ENCODE measurements around the gene SMIM12.
A peak's percentile ranks its signal among the peaks of the same experiment; 100 is the strongest.

Gene SMIM12
- total RNA-seq = 28.7 to 43.4 reads per million in 2 donors

- peak; percentile 72 to 94 (median 81) for DNase-seq
These were observed at the start of gene SMIM12 for GRCh38 chr1:34859446-34860200. SMIM12 (minus strand) TSS chr1:34859749; CDS start chr1:34855977, 3,772 bp downstream.

- no peak for DNase-seq
These were observed 48.8 kb upstream of the SMIM12 start for GRCh38 chr1:34908369-34908768.

DNA sequence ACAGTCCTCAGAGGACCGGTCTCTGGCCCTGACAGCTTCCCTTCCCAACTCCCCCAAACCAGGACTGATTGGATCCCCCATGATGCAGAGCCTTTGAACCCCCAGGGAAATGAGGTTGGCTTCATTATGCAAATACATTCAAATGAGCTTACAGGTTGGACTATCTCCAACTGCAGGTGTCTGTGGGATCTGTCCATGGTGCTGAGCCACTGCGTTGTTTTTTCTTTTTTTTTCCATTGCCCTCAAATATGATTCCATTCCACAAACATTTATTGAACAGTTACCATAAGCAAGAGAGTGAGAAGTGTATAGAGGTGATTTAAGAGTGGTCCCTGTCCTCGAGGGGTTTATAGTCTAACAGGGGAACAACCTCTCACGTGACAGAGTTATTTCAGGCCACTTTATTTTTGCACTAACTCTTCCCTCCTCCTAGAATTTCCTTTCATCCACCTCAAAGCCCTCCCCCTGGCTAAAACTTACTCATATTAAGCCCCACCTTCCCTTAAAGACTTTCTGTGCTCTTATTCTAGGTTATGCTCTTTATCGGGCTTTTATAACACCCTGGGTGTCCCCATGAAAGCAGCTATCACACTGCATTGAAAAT is 48.0 kb upstream of the SMIM12 start:
- DNase-seq = peak in 1 of 5 experiments; percentile 8

GRCh38 chr1:34906756-34907155 is 47.2 kb upstream of the SMIM12 start:
- DNase-seq = no peak

DNA sequence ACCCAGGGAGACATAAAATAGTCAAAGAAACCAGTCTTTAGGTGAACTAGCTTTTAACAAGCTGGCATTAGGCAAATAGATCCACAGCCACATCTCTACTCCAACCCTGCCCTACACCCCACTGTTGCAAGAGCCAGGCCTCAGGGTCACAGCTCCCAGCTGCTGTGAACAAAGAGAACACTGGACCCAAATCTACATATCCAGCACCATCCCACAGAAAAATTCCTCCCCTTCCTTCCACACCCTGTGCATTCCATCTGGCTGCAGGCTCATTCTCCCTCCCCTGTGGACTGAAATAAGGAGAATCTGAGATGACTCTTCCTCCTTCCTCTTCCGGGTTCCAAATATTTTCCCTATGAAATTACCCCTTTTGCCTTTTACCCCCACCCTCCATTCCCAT is 46.7 kb upstream of the SMIM12 start:
- no peak for DNase-seq

- DNase-seq = no peak
These were observed 45.5 kb upstream of the SMIM12 start for GRCh38 chr1:34905098-34905459.

GRCh38 chr1:34904236-34905097 is 44.9 kb upstream of the SMIM12 start:
- DNase-seq = no peak

GRCh38 chr1:34901919-34902318 is 42.4 kb upstream of the SMIM12 start:
- no peak for DNase-seq

GRCh38 chr1:34900775-34901502 is 41.4 kb upstream of the SMIM12 start:
- no peak for DNase-seq

DNA sequence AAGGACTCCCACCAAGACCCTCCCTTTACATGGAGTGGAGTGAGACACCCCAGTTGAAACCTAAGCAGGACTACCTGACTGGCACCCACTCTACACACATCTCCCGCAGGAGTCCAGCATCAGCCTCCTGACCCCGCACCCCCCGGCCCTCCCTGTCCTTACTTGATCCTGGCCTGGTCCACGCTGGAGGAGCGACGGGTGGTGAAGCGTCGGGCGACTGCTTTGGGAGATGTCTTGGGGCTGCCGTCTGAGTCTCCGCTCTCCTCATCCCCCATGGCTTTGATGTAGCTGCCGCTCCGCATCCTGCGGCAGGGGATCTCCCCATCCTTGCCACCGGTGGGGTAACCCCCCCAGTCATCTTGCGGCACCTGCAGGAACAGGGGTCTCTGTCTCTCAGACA is 40.4 kb upstream of the SMIM12 start:
- DNase-seq = no peak

DNA sequence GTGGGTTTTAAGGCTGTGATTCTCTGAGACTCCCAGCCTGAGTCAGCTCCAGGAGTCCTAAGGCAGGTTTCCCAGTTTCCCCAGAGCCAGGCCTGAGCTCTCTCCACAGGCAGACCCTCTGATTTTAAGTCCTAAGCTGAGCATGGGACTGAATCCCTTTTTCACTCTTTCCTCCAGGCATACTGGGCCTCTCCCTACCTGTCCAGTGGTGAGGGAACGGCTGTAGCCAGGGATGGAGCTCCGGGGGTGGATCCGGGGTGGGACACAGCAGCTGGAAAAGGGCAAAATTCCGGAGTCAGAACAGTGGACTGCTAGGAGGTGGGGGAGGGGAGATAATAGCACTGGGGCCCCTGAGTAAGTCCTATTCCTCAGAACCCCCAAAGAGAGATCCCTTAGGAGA is 39.9 kb upstream of the SMIM12 start:
- DNase-seq = no peak

- DNase-seq = no peak
These were observed 38.8 kb upstream of the SMIM12 start for GRCh38 chr1:34898330-34898761.

DNA sequence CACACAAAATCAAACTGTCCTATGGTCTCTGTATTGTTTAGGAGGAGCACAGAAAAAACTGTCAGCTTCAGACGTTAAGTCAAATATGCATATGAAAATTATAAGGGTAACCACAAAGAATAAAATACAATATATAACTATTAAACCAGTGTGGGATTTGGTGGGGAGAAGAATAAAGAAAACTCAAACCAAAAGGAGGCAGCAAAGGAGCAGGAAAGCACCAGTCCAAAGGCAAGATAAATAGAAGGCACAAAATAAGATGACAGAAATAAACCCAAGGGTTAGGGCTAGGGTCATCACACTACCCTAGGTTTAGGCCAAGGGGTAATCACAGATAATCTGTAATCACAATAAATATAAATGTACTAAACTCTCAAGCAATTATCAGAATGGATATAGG is 37.1 kb upstream of the SMIM12 start:
- DNase-seq = no peak

DNA sequence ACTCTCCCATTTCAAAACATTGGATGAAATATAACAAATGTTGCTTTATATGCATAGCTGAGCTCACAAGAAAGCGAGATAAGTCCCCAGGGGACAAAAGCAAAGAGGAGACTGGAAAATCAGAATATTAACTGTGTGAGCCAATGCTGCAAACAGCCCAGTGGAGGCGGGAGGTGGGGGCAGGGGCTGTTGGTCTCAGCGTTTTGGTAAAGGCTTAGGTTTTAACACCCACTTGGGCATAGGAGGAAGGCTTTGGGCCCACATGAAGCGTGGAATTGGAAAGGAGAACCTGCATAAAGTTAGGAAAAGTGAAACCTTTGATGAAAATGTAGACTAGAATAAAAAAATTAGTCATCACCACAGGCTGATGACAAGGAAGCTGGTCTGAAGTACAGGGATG is 30.2 kb upstream of the SMIM12 start:
- no peak for DNase-seq

GRCh38 chr1:34887593-34887992 is 28.0 kb upstream of the SMIM12 start:
- no peak for DNase-seq

DNA sequence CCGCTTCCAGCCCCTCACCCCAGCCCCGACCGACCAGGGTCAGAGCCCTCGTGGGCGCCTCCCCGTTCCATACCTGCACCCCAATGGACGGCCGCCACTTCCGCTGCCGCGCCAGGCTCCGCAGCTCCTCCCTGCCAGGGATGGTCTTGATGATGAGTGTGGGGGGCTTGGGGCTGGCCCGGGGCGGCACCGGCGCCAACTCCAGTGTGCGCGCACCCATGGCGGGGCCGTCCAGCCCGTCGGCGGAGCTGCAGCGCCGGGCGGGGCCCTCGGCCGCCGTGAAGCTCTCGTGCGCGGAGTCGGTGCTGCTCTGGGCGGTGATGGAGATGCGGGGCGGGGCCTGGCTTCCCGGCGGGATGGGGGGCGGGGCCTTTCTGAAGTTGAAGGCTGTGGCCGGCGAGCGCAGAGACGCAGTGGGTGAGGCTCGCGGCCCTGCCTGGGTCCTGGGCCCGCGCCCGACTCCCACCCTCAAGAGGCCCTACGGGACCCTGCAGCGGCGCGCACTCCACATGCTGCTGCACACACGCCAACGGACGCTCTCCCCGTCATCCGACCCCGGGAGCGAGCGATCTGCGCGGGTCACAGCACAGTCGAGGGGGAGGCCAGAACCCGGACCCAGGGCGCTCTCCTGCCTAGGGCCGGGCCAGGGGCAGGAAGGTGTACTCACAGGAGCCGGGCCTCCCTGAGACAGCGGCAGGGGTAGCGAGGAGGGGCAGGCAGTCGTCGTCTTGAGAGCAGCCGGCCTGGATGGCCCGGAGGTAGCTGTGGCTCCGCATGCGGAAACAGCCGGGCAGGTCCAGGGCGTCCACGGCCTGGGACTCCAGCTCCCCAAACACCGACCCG is 26.1 kb upstream of the SMIM12 start:
- DNase-seq = peak in 2 of 5 experiments; percentile 42 to 43

GRCh38 chr1:34884961-34885360 is 25.4 kb upstream of the SMIM12 start:
- DNase-seq = no peak

GRCh38 chr1:34884536-34884935 is 25.0 kb upstream of the SMIM12 start:
- no peak for DNase-seq

DNA sequence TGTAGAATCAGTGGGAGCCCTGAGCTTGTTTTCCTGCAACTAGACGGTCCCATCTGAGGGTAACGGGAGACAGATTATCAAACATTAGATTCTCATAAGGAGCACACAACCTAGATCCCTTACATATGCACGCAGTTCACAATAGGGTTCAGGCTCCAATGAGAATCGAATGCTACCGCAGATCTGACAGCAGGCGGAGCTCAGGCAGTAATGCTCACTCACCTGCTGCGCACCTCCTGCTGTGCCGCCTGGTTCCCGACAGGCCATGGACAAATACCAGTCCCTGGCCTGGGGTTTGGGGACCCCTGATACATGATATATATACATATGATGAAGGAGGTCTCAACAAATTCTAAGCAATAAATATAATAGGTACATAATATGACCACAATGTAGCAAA is 19.7 kb upstream of the SMIM12 start:
- no peak for DNase-seq

DNA sequence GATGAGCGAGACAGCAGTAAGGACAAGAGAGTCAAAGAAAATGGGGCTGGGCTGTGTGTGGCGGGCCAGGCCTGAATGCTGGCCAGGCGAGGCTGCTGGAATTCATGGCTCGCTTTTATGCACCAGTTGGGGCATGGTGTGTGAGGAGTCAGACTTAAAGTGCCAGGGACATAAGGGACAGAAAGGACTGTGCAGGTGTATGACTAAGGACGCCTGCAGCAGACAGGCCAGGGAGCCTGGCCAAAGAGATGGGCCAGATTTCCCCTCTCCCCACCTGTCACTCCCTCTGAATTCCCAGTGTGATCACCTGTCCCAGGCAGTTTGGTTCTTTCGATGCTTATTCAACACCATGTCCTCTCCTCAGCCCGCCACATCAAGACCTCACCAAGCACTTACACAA is 16.9 kb upstream of the SMIM12 start:
- DNase-seq = no peak

- no peak for DNase-seq
These were observed 14.9 kb upstream of the SMIM12 start for GRCh38 chr1:34874296-34874952.

Data from T-helper 2 cell (primary cell).